Suppressor macrophage treated with lipopolysaccharide for 1 hour (primary cell): Measurements from ENCODE around the gene CYP1A2.

Source experiments
- DNase-seq, 3 donors: peaks; one replicate each; pipeline ENCODE4 v3.0.0-alpha.2; 2020 to 2022

Gene CYP1A2

GRCh38 chr15:74790080-74790916, 41.7 kb downstream of the CYP1A2 start:
- peak; percentile 65 to 77 (median 77) for DNase-seq

GRCh38 chr15:74791007-74791406, 42.4 kb downstream of the CYP1A2 start:
- no peak for DNase-seq

GRCh38 chr15:74791667-74792066, 43.0 kb downstream of the CYP1A2 start:
- DNase-seq: no peak

GRCh38 chr15:74792227-74793016, 43.8 kb downstream of the CYP1A2 start:
- no peak for DNase-seq

GRCh38 chr15:74793135-74794028, 44.7 kb downstream of the CYP1A2 start:
- DNase-seq: peak; percentile 75 to 87 (median 75)

GRCh38 chr15:74794248-74794969, 45.8 kb downstream of the CYP1A2 start:
- DNase-seq: no peak

- DNase-seq: no peak
These were observed 46.3 kb downstream of the CYP1A2 start for GRCh38 chr15:74794970-74795349.

GRCh38 chr15:74795966-74796625, 47.5 kb downstream of the CYP1A2 start:
- no peak for DNase-seq

GRCh38 chr15:74798388-74799254, 50.0 kb downstream of the CYP1A2 start:
- no peak for DNase-seq

GRCh38 chr15:74799255-74799855, 50.7 kb downstream of the CYP1A2 start:
- DNase-seq: no peak

GRCh38 chr15:74799856-74800558, 51.4 kb downstream of the CYP1A2 start:
- DNase-seq: peak; percentile 95 to 98 (median 96)

- peak in 2 of 3 donors; percentile 45 to 64 for DNase-seq
These were observed 52.0 kb downstream of the CYP1A2 start for GRCh38 chr15:74800559-74801094.

GRCh38 chr15:74801311-74801997, 52.8 kb downstream of the CYP1A2 start:
- no peak for DNase-seq

GRCh38 chr15:74802290-74802689, 53.6 kb downstream of the CYP1A2 start:
- no peak for DNase-seq

- no peak for DNase-seq
These were observed 54.3 kb downstream of the CYP1A2 start for GRCh38 chr15:74802862-74803447.

- DNase-seq: no peak
These were observed 56.3 kb downstream of the CYP1A2 start for GRCh38 chr15:74804935-74805334.
